Brain microvascular endothelial cell (primary cell): ENCODE results near the gene IHH.

Experiments
- DNase-seq: peaks from one replicate; pipeline ENCODE4 v3.0.0-alpha.2; 2020
- H3K27ac ChIP-seq: fragments of 250-450 bp; sonication (Bioruptor Pico); 2 replicates; pipeline ENCODE4 v1.5.1; 2020; ENCODE audit warnings: mild to moderate bottlenecking, moderate library complexity
- H3K27me3 ChIP-seq: fragments of 250-450 bp; sonication (Bioruptor Pico); replicated peaks from 2 replicates; pipeline ENCODE4 v1.5.1; 2020; ENCODE audit warnings: mild to moderate bottlenecking
- H3K36me3 ChIP-seq: fragments of 250-450 bp; sonication (Bioruptor Pico); replicated peaks from 2 replicates; pipeline ENCODE4 v1.5.1; 2020; ENCODE audit warnings: mild to moderate bottlenecking
- H3K4me3 ChIP-seq: 2 replicates; pipeline ENCODE4 v1.5.1; 2011; ENCODE audit warnings: low read depth, mild to moderate bottlenecking, control low read depth, low read length, moderate library complexity
- in situ Hi-C: cut with HindIII; loops from 2 replicates; pipeline ENCODE4 v1.10.0; 2017; ENCODE audit warnings: low sequenced_read_pairs, low pct_ligation_motif_present
- TF ChIP-seq, protein P1 (sequence below): IDR thresholded peaks from 2 replicates; pipeline ENCODE4 v1.5.1; 2011; ENCODE audit warnings: low read depth, mild to moderate bottlenecking, moderate library complexity, low read length, control low read depth, inconsistent platforms; ENCODE audit errors: missing control alignments

IHH gene

DNA sequence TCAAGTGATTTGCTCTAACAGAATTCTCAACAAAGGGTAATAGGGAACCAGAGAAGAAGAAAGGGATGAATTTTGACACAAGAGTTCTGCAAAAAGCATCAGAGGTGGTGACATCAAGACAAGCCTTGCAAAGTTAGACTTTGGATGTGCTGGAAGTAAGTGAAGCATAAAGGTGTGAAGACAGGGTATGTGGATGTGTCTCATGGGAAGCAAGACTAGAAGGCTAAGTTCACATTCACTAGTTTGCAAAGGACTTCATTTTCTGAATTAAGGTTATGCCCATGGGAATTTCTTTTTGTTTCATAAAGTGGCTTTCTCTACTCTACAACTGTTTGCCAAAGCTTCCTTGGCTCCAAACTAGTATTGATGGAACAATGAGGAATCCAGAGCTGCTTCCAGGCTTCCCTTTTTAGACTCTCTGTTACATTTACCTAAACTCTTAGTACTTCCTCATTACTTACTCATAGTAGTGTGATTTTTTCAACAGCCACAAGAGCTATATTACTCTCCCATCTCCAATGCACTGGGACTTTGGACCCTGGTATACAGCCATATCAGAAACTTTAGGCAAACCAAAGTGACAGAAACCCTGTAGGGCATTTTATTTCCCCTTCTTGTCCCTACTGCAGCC is 21.1 kb upstream of the IHH start:
- TF ChIP-seq, protein P1, sequence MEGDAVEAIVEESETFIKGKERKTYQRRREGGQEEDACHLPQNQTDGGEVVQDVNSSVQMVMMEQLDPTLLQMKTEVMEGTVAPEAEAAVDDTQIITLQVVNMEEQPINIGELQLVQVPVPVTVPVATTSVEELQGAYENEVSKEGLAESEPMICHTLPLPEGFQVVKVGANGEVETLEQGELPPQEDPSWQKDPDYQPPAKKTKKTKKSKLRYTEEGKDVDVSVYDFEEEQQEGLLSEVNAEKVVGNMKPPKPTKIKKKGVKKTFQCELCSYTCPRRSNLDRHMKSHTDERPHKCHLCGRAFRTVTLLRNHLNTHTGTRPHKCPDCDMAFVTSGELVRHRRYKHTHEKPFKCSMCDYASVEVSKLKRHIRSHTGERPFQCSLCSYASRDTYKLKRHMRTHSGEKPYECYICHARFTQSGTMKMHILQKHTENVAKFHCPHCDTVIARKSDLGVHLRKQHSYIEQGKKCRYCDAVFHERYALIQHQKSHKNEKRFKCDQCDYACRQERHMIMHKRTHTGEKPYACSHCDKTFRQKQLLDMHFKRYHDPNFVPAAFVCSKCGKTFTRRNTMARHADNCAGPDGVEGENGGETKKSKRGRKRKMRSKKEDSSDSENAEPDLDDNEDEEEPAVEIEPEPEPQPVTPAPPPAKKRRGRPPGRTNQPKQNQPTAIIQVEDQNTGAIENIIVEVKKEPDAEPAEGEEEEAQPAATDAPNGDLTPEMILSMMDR: no peak
- Histone ChIP-seq H3K36me3 (no peaks in the 10 kb centered on the region), H3K4me3 (no peak overlapping the region), H3K27ac (no peak overlapping the region), H3K27me3 (no peaks in the 10 kb centered on the region)
- no peak for DNase-seq
- in situ Hi-C loops: no loop called here

DNA sequence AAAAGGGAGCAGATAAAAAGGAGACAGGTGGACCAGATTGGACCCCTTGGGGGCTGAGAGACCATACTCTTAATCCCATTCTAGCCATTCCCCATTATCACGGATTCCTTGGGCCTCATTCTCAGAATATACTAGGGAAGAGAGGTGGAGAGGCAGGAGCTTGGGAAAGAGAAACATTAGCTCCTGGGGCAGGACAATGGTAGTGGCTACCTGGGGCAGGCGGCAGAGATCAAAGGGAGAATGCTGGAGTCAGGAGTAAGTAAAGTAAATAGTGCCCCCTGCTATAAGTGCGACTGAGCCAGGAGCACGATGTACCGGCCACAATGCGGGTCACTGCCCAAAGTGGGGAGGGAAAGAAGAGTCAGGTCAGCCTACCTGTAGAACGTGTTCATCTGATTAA is 20.4 kb upstream of the IHH start:
- H3K36me3 ChIP-seq: peaks cover under 1% of the 10 kb centered on the region
- H3K27ac ChIP-seq: no peak overlapping the region
- DNase-seq: no peak
- in situ Hi-C loops: no loop called here
- TF ChIP-seq, protein P1: no peak
- H3K4me3 ChIP-seq: no peak overlapping the region
- H3K27me3 ChIP-seq: no peaks in the 10 kb centered on the region

DNA sequence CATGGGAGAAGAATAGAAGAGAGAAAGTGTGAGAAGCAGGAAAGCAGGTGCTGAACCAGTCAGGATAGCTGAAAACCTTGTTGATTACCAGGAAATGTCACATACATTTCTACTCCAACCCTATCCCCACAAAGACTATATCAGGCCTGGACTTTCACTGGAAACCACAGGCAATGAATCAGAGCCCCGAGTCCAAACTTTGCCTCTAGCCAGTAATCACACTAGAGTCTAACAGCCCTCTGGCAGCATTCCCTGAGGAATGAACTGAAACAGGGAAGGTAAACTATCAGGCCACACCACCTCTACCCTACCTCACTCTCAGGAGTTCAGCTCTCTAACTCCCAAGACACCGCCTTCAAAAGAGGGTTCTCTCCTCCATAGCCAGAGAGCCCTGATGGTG is 18.7 kb upstream of the IHH start:
- TF ChIP-seq, protein P1: no peak
- H3K36me3 ChIP-seq: peaks cover 3% of the 10 kb centered on the region
- H3K27ac ChIP-seq: no peak overlapping the region
- no peaks in the 10 kb centered on the region for H3K27me3 ChIP-seq
- in situ Hi-C loops: no loop called here
- peak; percentile 42 for DNase-seq
- H3K4me3 ChIP-seq: no peak overlapping the region

DNA sequence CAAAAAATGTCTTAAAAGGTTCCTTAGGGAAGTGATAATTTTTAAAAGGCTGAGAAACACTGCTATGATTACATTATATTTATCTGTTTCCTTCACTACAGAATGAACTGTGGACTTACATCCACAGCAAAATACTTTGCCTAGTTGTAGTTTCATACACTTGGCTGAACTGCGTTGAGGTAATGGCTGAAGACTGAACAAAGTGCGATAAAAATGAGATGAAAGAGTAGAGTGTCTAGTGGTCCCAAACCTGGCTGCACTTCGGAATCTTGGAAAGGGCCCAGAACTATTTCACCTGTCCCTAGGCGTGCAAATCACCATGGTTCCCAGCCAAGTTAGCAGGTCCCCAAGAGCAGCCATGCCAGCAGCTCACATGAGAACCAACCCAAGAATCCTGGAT is 18.2 kb upstream of the IHH start:
- no peak for DNase-seq
- H3K4me3 ChIP-seq: no peak overlapping the region
- H3K36me3 ChIP-seq: peaks cover 3% of the 10 kb centered on the region
- in situ Hi-C loops: no loop called here
- no peaks in the 10 kb centered on the region for H3K27me3 ChIP-seq
- no peak overlapping the region for H3K27ac ChIP-seq
- TF ChIP-seq, protein P1: no peak

DNA sequence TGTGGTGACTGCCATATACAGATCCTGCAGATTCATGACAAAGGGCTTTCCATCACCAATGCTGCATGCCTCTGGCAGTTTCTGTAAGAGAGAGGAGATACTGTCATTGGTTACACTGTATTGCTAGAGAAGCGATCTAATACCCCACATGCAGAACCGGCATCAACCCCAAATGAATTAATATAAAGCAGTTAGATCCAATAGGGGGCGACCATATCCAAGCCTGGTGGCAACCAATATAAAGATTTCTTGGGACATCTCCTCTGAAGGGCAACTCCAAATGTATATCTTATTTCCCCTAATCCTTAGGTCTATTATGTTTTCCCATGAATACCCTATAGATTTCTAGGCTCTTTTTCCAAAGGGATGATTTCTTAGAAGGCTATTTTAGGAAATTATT is 17.4 kb upstream of the IHH start:
- Histone ChIP-seq H3K4me3 (no peak overlapping the region), H3K27me3 (no peaks in the 10 kb centered on the region), H3K36me3 (peaks cover 3% of the 10 kb centered on the region), H3K27ac (no peak overlapping the region)
- TF ChIP-seq, protein P1: peak; percentile 39
- DNase-seq: no peak
- in situ Hi-C loops: no loop called here

DNA sequence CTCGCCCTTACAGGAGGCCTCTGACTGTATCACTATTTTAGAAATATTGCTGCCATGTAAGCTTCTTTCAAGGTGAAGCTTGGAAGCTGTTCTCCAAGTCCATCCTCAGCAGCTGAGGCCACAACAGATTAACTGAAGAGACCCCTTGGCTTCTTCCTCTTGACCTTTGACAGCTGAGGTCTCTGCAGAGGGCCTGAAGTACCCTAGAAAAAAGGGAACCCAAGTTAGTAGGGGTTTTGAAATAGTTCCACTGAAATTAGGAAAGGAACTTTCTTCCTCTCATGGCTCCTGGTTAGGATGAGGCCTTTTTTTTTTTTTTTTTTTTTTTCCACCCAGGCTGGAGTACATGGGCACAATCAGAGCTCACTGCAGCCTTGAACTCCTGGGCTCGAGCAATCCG is 15.5 kb upstream of the IHH start:
- TF ChIP-seq, protein P1: no peak
- no peak overlapping the region for H3K4me3 ChIP-seq
- no peak overlapping the region for H3K27ac ChIP-seq
- DNase-seq: no peak
- in situ Hi-C loops: no loop called here
- peaks cover 3% of the 10 kb centered on the region for H3K36me3 ChIP-seq
- no peaks in the 10 kb centered on the region for H3K27me3 ChIP-seq
